Smooth muscle cell (in vitro differentiated cells): ENCODE results near the gene LASP1. TPM values are rescaled to one million over a fixed set of nuclear protein-coding genes. Genes with fewer than 3 reads are reported as not detected.

Source experiments
- DNase-seq: peaks from one replicate; lab custom pipeline; 2025; ENCODE audit not compliant: unreplicated experiment; lab: John Stamatoyannopoulos, UW
- H2AFZ ChIP-seq: fragments of 200-600 bp; sonication (generic); 2 replicates; pipeline ENCODE4 v1.6.0; 2016; ENCODE audit warnings: antibody characterized with exemption, low read depth, mild to moderate bottlenecking
- H3F3A ChIP-seq: fragments of 200-600 bp; sonication (generic); 2 replicates; pipeline ENCODE4 v1.6.0; 2017; ENCODE audit warnings: antibody characterized with exemption, low read depth
- H3K27ac ChIP-seq: fragments of 200-600 bp; sonication (generic); 2 replicates; pipeline ENCODE4 v1.5.1; 2016; ENCODE audit warnings: low read depth, mild to moderate bottlenecking
- H3K27me3 ChIP-seq: fragments of 200-600 bp; sonication (generic); 2 replicates; pipeline ENCODE4 v1.6.1; 2016; ENCODE audit warnings: low read depth, mild to moderate bottlenecking
- H3K36me3 ChIP-seq: fragments of 200-600 bp; sonication (generic); 2 replicates; pipeline ENCODE4 v1.5.1; 2016; ENCODE audit warnings: low read depth
- H3K4me1 ChIP-seq: fragments of 200-600 bp; sonication (generic); 2 replicates; pipeline ENCODE4 v1.5.1; 2016; ENCODE audit warnings: low read depth
- H3K4me2 ChIP-seq: fragments of 200-600 bp; sonication (generic); 2 replicates; pipeline ENCODE4 v1.6.0; 2016; ENCODE audit warnings: mild to moderate bottlenecking
- H3K4me3 ChIP-seq: fragments of 200-600 bp; sonication (generic); 2 replicates; pipeline ENCODE4 v1.5.1; 2016; ENCODE audit warnings: mild to moderate bottlenecking
- H3K79me2 ChIP-seq: fragments of 200-600 bp; sonication (generic); 2 replicates; pipeline ENCODE4 v1.6.0; 2016; ENCODE audit warnings: low read depth, mild to moderate bottlenecking
- H3K9ac ChIP-seq: fragments of 200-600 bp; sonication (generic); 2 replicates; pipeline ENCODE4 v1.6.0; 2016; ENCODE audit warnings: low read depth
- H3K9me3 ChIP-seq: fragments of 200-600 bp; sonication (generic); replicated peaks from 2 replicates; pipeline ENCODE4 v1.5.1; 2016; ENCODE audit warnings: low read depth
- H4K20me1 ChIP-seq: fragments of 200-600 bp; sonication (generic); 2 replicates; pipeline ENCODE4 v1.6.0; 2016; ENCODE audit warnings: low read depth
- WGBS: methylation state at CpG from one replicate; pipeline ENCODE4 v1.1.7; 2016; ENCODE audit warnings: low lambda C conversion rate; 5-methylcytosine and 5-hydroxymethylcytosine counted together
- polyA plus RNA-seq: library from polyadenylated mRNA; unstranded; fragments of >200 nt; fragmentation: Nextera tagmentation; extraction: Ambion mirVana; gene quantifications from 2 replicates; pipeline ENCODE4 v1.2.1, GENCODE V29; 2016
- total RNA-seq: library from RNA; depleted of rRNA; stranded (reverse); fragments of >200 nt; gene quantifications from 2 replicates; pipeline ENCODE4 v1.2.3, GENCODE V29; 2014
- TF ChIP-seq, protein P1 (sequence below): fragments of 200-600 bp; sonication (generic); IDR thresholded peaks from 2 replicates; pipeline ENCODE4 v1.5.1; 2017; ENCODE audit warnings: borderline replicate concordance, mild to moderate bottlenecking, antibody characterized with exemption; ENCODE audit not compliant: insufficient read depth, poor library complexity, severe bottlenecking

LASP1 gene
- total and polyA plus RNA-seq, 2 experiments from 2014 or later: 130 to 133 TPM

DNA sequence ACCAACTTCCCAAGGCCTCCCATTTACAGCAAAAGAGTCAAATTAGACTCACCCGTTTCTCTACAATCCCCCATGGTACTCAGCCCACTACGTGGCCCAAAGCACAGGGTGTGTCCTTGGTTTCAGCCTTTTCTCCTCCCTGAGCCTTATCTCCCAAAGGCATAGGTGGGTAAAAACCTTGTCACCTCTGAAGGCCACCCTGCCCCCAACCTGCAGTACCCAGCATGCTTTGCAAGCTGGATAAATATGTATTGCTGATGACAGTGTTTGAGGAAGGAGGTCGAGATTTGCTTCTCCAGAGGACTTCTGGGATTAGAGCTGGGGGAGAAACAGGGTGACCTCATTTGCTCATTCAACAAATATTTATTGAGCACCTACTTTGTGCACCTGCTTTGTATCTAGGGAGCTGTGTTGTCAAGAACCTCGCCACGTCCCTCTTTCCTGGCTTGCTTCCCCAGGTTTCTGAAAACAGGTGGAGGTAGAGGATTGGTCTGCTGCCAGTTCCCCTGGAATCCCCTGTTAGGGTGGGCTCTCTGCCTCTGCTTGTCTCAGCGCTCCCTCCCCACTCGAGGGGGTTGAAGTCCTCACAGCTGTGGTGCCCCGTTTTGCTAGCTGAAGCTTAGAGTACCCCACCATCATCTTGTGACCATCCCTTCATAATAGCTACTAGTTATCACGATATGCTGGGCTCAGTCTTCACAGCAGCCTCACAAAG is 3.0 kb downstream of the LASP1 start:
- no peak for DNase-seq
- Histone ChIP-seq H3K36me3 (no peaks in the 10 kb centered on the region), H3K4me2 (peak overlapping the region; percentile 97), H3K79me2 (peaks cover 78% of the 10 kb centered on the region), H4K20me1 (peaks cover 71% of the 10 kb centered on the region), H3K27me3 (no peaks in the 10 kb centered on the region), H3K27ac (no peak overlapping the region), H3F3A (peaks cover 15% of the 10 kb centered on the region), H2AFZ (no peak overlapping the region), H3K9me3 (no peaks in the 10 kb centered on the region), H3K9ac (peak overlapping the region; percentile 6), H3K4me3 (peak overlapping the region; percentile 76), H3K4me1 (peaks cover 28% of the 10 kb centered on the region)
- TF ChIP-seq, protein P1, sequence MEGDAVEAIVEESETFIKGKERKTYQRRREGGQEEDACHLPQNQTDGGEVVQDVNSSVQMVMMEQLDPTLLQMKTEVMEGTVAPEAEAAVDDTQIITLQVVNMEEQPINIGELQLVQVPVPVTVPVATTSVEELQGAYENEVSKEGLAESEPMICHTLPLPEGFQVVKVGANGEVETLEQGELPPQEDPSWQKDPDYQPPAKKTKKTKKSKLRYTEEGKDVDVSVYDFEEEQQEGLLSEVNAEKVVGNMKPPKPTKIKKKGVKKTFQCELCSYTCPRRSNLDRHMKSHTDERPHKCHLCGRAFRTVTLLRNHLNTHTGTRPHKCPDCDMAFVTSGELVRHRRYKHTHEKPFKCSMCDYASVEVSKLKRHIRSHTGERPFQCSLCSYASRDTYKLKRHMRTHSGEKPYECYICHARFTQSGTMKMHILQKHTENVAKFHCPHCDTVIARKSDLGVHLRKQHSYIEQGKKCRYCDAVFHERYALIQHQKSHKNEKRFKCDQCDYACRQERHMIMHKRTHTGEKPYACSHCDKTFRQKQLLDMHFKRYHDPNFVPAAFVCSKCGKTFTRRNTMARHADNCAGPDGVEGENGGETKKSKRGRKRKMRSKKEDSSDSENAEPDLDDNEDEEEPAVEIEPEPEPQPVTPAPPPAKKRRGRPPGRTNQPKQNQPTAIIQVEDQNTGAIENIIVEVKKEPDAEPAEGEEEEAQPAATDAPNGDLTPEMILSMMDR: no peak
- WGBS: 80% methylated on average over 9 of the region's 9 CpGs

DNA sequence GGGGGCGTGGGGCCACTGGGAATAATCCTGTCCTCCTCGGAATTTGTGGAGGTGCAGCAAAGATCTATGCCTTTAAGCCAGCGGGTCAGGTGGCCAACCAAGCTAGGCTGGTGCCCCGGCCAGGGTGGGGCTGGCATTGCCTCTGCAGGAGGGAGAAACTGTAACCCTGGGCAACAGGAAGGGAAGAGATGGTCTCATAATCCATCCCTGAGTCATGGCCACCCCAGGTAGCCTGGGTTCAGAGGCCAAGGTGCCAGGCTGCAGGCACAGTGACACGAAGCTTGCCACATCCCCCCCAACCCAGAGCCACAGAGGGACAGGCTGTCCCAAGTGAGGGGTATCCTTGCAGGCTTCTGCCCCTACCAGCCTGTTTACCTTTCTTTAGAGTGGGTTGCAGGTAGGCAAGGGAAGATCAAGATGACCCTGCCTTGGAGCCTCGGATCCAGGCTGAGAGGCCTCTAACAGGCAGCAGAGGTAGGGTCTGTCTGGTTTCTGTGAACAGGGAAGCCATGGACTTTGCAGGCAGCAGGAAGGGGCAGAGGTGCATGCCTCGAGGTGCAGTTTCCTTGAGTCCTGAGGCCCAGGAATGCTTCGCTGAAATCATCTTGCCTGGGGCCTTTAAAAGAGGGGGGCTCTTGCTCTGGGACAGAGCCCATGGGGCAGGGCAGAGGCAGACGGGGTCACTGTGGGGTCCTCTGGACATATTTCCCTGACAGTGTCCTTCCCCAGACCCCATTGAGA is 4.0 kb downstream of the LASP1 start:
- no peak for DNase-seq

GRCh38 chr17:38874505-38875400 is 4.9 kb downstream of the LASP1 start:
- Histone ChIP-seq H3K4me1 (peaks cover 42% of the 10 kb centered on the region), H3K79me2 (peaks cover 88% of the 10 kb centered on the region), H3K4me3 (peak overlapping the region; percentile 5), H3K9me3 (no peaks in the 10 kb centered on the region), H3K9ac (no peak overlapping the region), H2AFZ (no peak overlapping the region), H3K27me3 (no peaks in the 10 kb centered on the region), H3K27ac (no peak overlapping the region), H3F3A (peaks cover 22% of the 10 kb centered on the region), H4K20me1 (peaks cover 91% of the 10 kb centered on the region), H3K36me3 (no peaks in the 10 kb centered on the region), H3K4me2 (peak overlapping the region; percentile 97)
- 51% methylated on average over 10 of the region's 10 CpGs for WGBS
- no peak for DNase-seq
- TF ChIP-seq, protein P1: no peak

More for the DNA sequence above, 4.0 kb downstream of the LASP1 start:
- H3K27me3 ChIP-seq: no peaks in the 10 kb centered on the region
- no peaks in the 10 kb centered on the region for H3K9me3 ChIP-seq
- peaks cover 81% of the 10 kb centered on the region for H4K20me1 ChIP-seq
- H3K4me1 ChIP-seq: peaks cover 32% of the 10 kb centered on the region
- no peak overlapping the region for H2AFZ ChIP-seq
- peaks cover 19% of the 10 kb centered on the region for H3F3A ChIP-seq
- WGBS: 73% methylated on average over 9 of the region's 9 CpGs
- H3K4me2 ChIP-seq: peak overlapping the region; percentile 97
- peak overlapping the region; percentile 13 for H3K4me3 ChIP-seq
- no peaks in the 10 kb centered on the region for H3K36me3 ChIP-seq
- TF ChIP-seq, protein P1: no peak
- H3K9ac ChIP-seq: no peak overlapping the region
- peaks cover 87% of the 10 kb centered on the region for H3K79me2 ChIP-seq
- H3K27ac ChIP-seq: peak overlapping the region; percentile 4
